ENCODE results near the gene TUSC7. TPM values are rescaled to one million over a fixed set of nuclear protein-coding genes. Genes with fewer than 3 reads are reported as not detected.

Gene TUSC7
- total and polyA plus RNA-seq, 2 of the 4 experiments (the other 2 are of a cell fraction) = not detected

GRCh38 chr3:116739678-116740077, 30.1 kb downstream of the TUSC7 start:
- H2BK20ac ChIP-seq (ENCODE audit: low read depth, low read length) = no peak overlapping the region
- H3K4me3 ChIP-seq (ENCODE audit: insufficient read depth, low read depth, low read length) = no peak overlapping the region
- H3K79me1 ChIP-seq (ENCODE audit: low read depth in 1 of 2, low read length in 2 of 2) = no peaks in the 10 kb centered on the region
- no peak overlapping the region for H2BK120ac ChIP-seq (ENCODE audit: low read depth, low read length)
- no peak overlapping the region for H3K4ac ChIP-seq (ENCODE audit: low read depth, low read length)
- H3K9ac ChIP-seq (ENCODE audit: low read depth, low read length) = no peak overlapping the region
- no TSS peak for BruUV-seq (replicated peaks)
- no peak overlapping the region for H3K18ac ChIP-seq (ENCODE audit: low read depth, low read length)
- H2AK5ac ChIP-seq (ENCODE audit: low read depth, low read length) = no peak overlapping the region
- H2BK15ac ChIP-seq (ENCODE audit: low read depth, low read length) = no peak overlapping the region
- no peaks in the 10 kb centered on the region for H3K9me3 ChIP-seq (ENCODE audit: control insufficient read depth, insufficient read depth, low read length)
- no peak for DNase-seq
- H3K9me1 ChIP-seq (ENCODE audit: insufficient read depth, low read length) = no peaks in the 10 kb centered on the region
- H4K91ac ChIP-seq (ENCODE audit: insufficient read depth, low read depth, low read length) = no peak overlapping the region
- H3K27me3 ChIP-seq (ENCODE audit: control insufficient read depth, insufficient read depth, low read length) = no peaks in the 10 kb centered on the region
- in situ Hi-C loops (cut with MboI; ENCODE audit: low sequenced_read_pairs) = no loop called here
- no peak overlapping the region for H2AFZ ChIP-seq (replicated peaks; ENCODE audit: low read length, poor library complexity)
- no peak overlapping the region for H3K23ac ChIP-seq (ENCODE audit: low read depth, low read length)
- no peak overlapping the region for H2BK5ac ChIP-seq (ENCODE audit: low read depth, low read length, poor library complexity, severe bottlenecking)
- ChIA-PET CTCF (no interaction called here), POLR2A (ENCODE audit: unreplicated experiment) (no interaction called here)
- no peak overlapping the region for H2AK9ac ChIP-seq (replicated peaks; ENCODE audit: low read depth, low read length, poor library complexity)
- H4K20me1 ChIP-seq (ENCODE audit: insufficient read depth, low read length) = no peaks in the 10 kb centered on the region
- dilution Hi-C loops (cut with HindIII; ENCODE audit: low sequenced_read_pairs, unreplicated experiment) = no loop called here
- H3K14ac ChIP-seq (replicated peaks; ENCODE audit: low read depth, low read length) = no peak overlapping the region
- no peaks in the 10 kb centered on the region for H3K4me1 ChIP-seq (ENCODE audit: control insufficient read depth, insufficient read depth, low read length)
- TF ChIP-seq CHD1 (IDR thresholded peaks at IDR 0.05; ENCODE audit: low read depth, low read length) (no peak), FOS (IDR thresholded peaks at IDR 0.05; ENCODE audit: low read depth, low read length) (no peak), MAFK (IDR thresholded peaks at IDR 0.05; ENCODE audit: low read depth, low read length) (no peak), RAD21 (IDR thresholded peaks at IDR 0.05; ENCODE audit: low read length) (no peak), SMC3 (IDR thresholded peaks at IDR 0.05; ENCODE audit: low read depth, low read length) (no peak), RFX5 (IDR thresholded peaks at IDR 0.05; ENCODE audit: low read depth, low read length) (no peak), NFE2L2 (IDR thresholded peaks at IDR 0.05; ENCODE audit: low read depth, low read length) (no peak), POLR2A (IDR thresholded peaks at IDR 0.05; ENCODE audit: low read depth, low read length) (no peak)
- H3K56ac ChIP-seq (ENCODE audit: extremely low read depth, insufficient read depth, low read length) = no peak overlapping the region
- intact Hi-C loops (cut with micrococcal nuclease) = no loop called here
- H3K27ac ChIP-seq (ENCODE audit: insufficient read depth, low read length) = no peak overlapping the region
- no peak overlapping the region for H3K4me2 ChIP-seq (ENCODE audit: low read depth, low read length)
- H4K5ac ChIP-seq (ENCODE audit: low read depth, low read length) = no peak overlapping the region
- no peak for ATAC-seq (ENCODE audit: low read depth)
- H3K36me3 ChIP-seq (ENCODE audit: control insufficient read depth, insufficient read depth, low read length) = no peaks in the 10 kb centered on the region
- H4K8ac ChIP-seq (ENCODE audit: low read depth in 2 of 2, low read length in 2 of 2) = no peak overlapping the region
- no CpG with 5 or more reads among the region's 2 CpGs for WGBS, 2 experiments (ENCODE audit: extremely low coverage in 2 of 2, insufficient read length in 1 of 2)
